ENCODE data around the gene PLA2G15.
A peak's percentile ranks its signal among the peaks of the same experiment; 100 is the strongest.
"Not testable (repeated sequence)": the region's sequence is repeated elsewhere in the genome, so short reads cannot be mapped to it uniquely, and the experiment has no call there.

The PLA2G15 gene

DNA sequence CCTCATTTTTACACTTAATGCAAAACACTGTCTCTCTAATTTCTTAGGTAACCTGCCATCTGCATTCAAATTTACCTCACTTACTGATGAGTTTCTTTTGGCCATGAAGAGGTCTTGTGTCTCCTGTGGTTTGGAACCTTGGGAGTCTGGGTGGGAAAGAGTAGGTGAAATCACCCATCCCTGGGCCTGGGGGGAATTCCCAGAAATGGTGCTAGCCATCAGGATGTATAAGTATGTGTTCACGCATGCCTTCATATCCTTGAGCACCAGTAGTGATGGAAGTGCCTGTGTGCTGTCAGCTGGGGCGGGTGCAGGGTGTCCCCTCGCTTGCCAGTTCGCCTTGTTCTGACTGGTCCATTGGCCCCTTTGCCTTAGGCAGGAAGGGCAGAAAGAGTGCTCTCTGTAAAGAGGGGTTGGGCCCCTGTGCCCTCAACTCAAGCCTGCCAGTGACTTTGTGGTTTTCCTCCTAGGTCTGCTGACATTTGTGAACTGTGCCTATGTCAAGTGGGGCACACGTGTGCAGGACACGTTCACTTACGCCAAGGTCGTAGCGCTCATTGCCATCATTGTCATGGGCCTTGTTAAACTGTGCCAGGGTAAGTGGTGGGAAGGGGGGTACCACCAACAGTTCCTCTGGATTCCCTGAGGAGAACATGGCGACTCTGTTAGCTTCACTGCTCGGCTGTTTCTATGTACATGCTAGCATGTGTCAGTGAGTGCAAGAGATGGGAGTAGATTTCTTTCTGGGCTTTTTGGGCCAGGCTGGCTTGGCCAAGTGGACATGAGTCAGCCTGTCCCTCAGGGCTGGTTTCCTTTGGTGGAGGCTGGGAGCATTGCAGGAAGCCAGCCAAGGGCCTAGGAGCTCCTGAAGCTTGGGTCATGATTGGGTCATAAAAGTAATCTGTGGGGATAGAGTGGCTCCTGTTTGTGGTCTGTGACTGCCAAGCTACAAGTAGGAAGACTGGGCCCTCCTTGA is 42.4 kb downstream of the PLA2G15 start:
- DNase-seq (ENCODE audit: low read depth in 1 of 2, low spot score in 1 of 2): no peak
- TF ChIP-seq POLR2AphosphoS5 (IDR thresholded peaks at IDR 0.05; ENCODE audit: low read depth) (no peak), REST (IDR thresholded peaks at IDR 0.05; ENCODE audit: insufficient replicate concordance, low read depth) (no peak), SPI1 (IDR thresholded peaks at IDR 0.05; ENCODE audit: borderline replicate concordance, low read depth) (no peak), CTCF (IDR thresholded peaks at IDR 0.05; ENCODE audit: insufficient read depth, low read length) (no peak)
- H3K27ac ChIP-seq (replicated peaks): peak overlapping the region; percentile 4; the same call in 1 of the 2 replicates
- H3K4me3 ChIP-seq (replicated peaks; ENCODE audit: insufficient read depth, low read length): no peak overlapping the region
- H3K27me3 ChIP-seq (ENCODE audit: insufficient read depth, poor library complexity, severe bottlenecking): no peaks in the 10 kb centered on the region

GRCh38 chr16:68288252-68288650 is 43.1 kb downstream of the PLA2G15 start:
- no peak for TF ChIP-seq GABPA (IDR thresholded peaks at IDR 0.05; ENCODE audit: low read depth)
- no peak for TF ChIP-seq CTCF (IDR thresholded peaks at IDR 0.05; ENCODE audit: insufficient read depth, low read length)
- no peak for TF ChIP-seq REST (IDR thresholded peaks at IDR 0.05; ENCODE audit: insufficient replicate concordance, low read depth)
- TF ChIP-seq SPI1 (IDR thresholded peaks at IDR 0.05; ENCODE audit: borderline replicate concordance, low read depth): no peak
- TF ChIP-seq POLR2AphosphoS5 (IDR thresholded peaks at IDR 0.05; ENCODE audit: low read depth): no peak
- Histone ChIP-seq H3K27ac (replicated peaks) (no peak overlapping the region), H3K27me3 (ENCODE audit: insufficient read depth, poor library complexity, severe bottlenecking) (no peaks in the 10 kb centered on the region), H3K4me3 (replicated peaks; ENCODE audit: insufficient read depth, low read length) (no peak overlapping the region)
- DNase-seq (ENCODE audit: low read depth in 1 of 2, low spot score in 1 of 2): no peak

GRCh38 chr16:68288796-68289195 is 43.6 kb downstream of the PLA2G15 start:
- H3K27me3 ChIP-seq (ENCODE audit: insufficient read depth, poor library complexity, severe bottlenecking); H3K27ac ChIP-seq (replicated peaks); DNase-seq (ENCODE audit: low read depth in 1 of 2, low spot score in 1 of 2); H3K4me3 ChIP-seq (replicated peaks; ENCODE audit: insufficient read depth, low read length): not testable (repeated sequence)

- Histone ChIP-seq H3K4me3 (replicated peaks; ENCODE audit: insufficient read depth, low read length) (no peak overlapping the region), H3K27me3 (ENCODE audit: insufficient read depth, poor library complexity, severe bottlenecking) (no peaks in the 10 kb centered on the region), H3K27ac (replicated peaks) (peak overlapping the region; percentile 9; the same call in 1 of the 2 replicates)
- DNase-seq (ENCODE audit: low read depth in 1 of 2, low spot score in 1 of 2): no peak
- TF ChIP-seq CTCF (IDR thresholded peaks at IDR 0.05; ENCODE audit: insufficient read depth, low read length) (no peak), POLR2AphosphoS5 (IDR thresholded peaks at IDR 0.05; ENCODE audit: low read depth) (no peak), GABPA (IDR thresholded peaks at IDR 0.05; ENCODE audit: low read depth) (no peak), REST (IDR thresholded peaks at IDR 0.05; ENCODE audit: insufficient replicate concordance, low read depth) (no peak), SPI1 (IDR thresholded peaks at IDR 0.05; ENCODE audit: borderline replicate concordance, low read depth) (no peak)
Measured at GRCh38 chr16:68289202-68289601, 44.0 kb downstream of the PLA2G15 start.
